ENCODE data around the gene RGR. TPM values are rescaled to one million over a fixed set of nuclear protein-coding genes. Genes with fewer than 3 reads are reported as not detected.
A peak's percentile ranks its signal among the peaks of the same experiment; 100 is the strongest.

RGR gene
- total RNA-seq, 4 donors from 2014 or later = 1.1 to 2.6 TPM; not detected in 2

- WGBS, 2 donors (ENCODE audit: low coverage in 1 of 2) = 17 to 29% methylated on average over 1 to 5 of the region's 8 CpGs
- ATAC-seq = no peak
- Histone ChIP-seq H3K27me3 (peaks cover 48% of the 10 kb centered on the region), H3K4me3 (no peak overlapping the region), H3K9me3 (no peaks in the 10 kb centered on the region), H3K27ac (no peak overlapping the region), H3K36me3 (no peaks in the 10 kb centered on the region), H3K4me1 (no peaks in the 10 kb centered on the region)
- TF ChIP-seq POLR2AphosphoS5 (IDR thresholded peaks at IDR 0.05) (no peak), POLR2A (IDR thresholded peaks at IDR 0.05) (no peak), EP300 (IDR thresholded peaks at IDR 0.05) (no peak)
- TF ChIP-seq, protein P1, sequence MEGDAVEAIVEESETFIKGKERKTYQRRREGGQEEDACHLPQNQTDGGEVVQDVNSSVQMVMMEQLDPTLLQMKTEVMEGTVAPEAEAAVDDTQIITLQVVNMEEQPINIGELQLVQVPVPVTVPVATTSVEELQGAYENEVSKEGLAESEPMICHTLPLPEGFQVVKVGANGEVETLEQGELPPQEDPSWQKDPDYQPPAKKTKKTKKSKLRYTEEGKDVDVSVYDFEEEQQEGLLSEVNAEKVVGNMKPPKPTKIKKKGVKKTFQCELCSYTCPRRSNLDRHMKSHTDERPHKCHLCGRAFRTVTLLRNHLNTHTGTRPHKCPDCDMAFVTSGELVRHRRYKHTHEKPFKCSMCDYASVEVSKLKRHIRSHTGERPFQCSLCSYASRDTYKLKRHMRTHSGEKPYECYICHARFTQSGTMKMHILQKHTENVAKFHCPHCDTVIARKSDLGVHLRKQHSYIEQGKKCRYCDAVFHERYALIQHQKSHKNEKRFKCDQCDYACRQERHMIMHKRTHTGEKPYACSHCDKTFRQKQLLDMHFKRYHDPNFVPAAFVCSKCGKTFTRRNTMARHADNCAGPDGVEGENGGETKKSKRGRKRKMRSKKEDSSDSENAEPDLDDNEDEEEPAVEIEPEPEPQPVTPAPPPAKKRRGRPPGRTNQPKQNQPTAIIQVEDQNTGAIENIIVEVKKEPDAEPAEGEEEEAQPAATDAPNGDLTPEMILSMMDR (IDR thresholded peaks at IDR 0.05) = peak in 1 of 4 experiments; percentile 39
Observed at GRCh38 chr10:84205049-84205852, 39.6 kb upstream of the RGR start.

DNA sequence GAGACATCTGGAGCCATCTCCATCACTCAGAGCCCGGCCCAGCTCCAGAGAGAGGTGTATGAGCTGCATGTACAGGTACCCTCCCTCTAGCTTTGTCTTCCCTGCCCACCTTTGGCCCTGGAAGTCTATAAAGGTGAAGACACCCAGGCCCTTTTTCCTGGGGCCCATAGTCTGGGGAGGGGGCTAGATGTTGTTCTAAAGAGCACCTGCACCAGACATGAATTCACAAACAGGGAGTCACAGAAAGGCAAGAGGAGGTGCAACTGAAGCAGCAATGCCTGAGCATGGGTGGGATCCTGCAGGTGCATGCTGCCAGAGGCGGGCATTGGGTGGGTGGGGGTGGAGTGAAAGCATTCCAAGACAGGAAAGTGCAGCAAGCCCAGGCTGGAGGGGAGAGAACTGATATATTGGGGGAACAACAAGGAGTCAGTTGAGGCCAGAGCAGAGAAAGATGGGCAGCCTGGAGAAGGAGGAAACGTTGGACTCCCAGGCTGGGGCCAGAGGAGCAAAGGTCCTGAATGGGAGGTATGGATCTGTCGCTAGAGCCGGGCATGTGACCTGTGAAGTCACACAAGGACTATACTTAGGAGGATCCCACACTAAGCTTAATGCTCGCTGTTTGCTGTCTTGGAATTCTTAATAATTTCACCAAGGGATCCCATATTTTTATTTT lies 38.9 kb upstream of the RGR start:
- no peak overlapping the region for H3K27ac ChIP-seq
- no peak for ATAC-seq
- TF ChIP-seq, protein P1 (IDR thresholded peaks at IDR 0.05) = no peak
- TF ChIP-seq POLR2AphosphoS5 (IDR thresholded peaks at IDR 0.05) (no peak), POLR2A (IDR thresholded peaks at IDR 0.05) (no peak), EP300 (IDR thresholded peaks at IDR 0.05) (no peak)
- H3K4me3 ChIP-seq = no peak overlapping the region
- H3K36me3 ChIP-seq = no peaks in the 10 kb centered on the region
- H3K27me3 ChIP-seq = peaks cover 46% of the 10 kb centered on the region
- H3K4me1 ChIP-seq = no peaks in the 10 kb centered on the region
- WGBS, 2 donors (ENCODE audit: low coverage in 1 of 2) = 76 to 86% methylated on average over 3 to 4 of the region's 6 CpGs
- no peaks in the 10 kb centered on the region for H3K9me3 ChIP-seq

DNA sequence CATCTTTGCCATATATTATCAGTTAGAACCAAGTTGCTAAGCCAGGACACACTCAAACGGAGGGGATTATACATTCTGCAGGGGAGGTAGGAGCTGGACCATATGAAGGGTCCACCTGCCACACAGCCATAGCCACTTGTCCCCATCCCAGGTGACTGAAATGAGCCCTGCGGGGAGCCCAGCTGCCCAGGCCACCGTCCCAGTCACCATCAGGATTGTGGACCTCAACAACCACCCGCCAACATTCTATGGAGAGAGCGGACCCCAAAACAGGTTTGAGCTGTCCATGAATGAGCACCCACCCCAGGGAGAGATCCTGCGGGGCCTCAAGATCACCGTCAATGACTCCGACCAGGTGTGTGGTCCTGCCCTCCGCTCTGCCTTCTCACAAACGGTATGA lies 36.8 kb upstream of the RGR start:
- WGBS, 2 donors (ENCODE audit: low coverage in 1 of 2) = 40 to 67% methylated on average over 1 of the region's 10 CpGs
- peaks cover 45% of the 10 kb centered on the region for H3K27me3 ChIP-seq
- no peak for ATAC-seq
- H3K27ac ChIP-seq = no peak overlapping the region
- H3K4me1 ChIP-seq = no peaks in the 10 kb centered on the region
- H3K36me3 ChIP-seq = no peaks in the 10 kb centered on the region
- no peak for TF ChIP-seq EP300 (IDR thresholded peaks at IDR 0.05)
- no peaks in the 10 kb centered on the region for H3K9me3 ChIP-seq
- H3K4me3 ChIP-seq = no peak overlapping the region

DNA sequence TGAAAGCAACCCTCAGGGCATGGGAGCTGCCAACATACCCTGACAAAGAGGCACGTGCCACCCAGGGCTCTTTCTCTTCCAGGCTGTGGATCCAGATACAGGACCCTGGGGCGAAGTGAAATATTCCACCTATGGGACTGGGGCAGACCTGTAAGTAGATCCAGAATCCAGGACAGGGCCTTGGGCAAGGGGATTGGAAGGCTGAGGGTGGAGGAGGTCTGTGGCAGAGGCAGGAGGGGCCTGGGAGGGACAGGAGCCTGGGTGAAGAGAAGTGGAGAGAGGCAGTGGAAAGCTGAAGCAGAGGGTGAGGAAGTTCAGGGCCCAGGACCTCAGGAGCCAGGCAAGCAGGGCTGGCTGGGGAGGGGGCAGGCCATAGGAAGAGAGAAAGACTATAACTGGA lies 33.3 kb upstream of the RGR start:
- Histone ChIP-seq H3K4me1 (no peaks in the 10 kb centered on the region), H3K27ac (no peak overlapping the region), H3K36me3 (no peaks in the 10 kb centered on the region), H3K4me3 (no peak overlapping the region), H3K27me3 (peaks cover 38% of the 10 kb centered on the region), H3K9me3 (no peaks in the 10 kb centered on the region)
- TF ChIP-seq EP300 (IDR thresholded peaks at IDR 0.05) (no peak), POLR2AphosphoS5 (IDR thresholded peaks at IDR 0.05) (no peak), POLR2A (IDR thresholded peaks at IDR 0.05) (no peak)
- TF ChIP-seq, protein P1 (IDR thresholded peaks at IDR 0.05) = no peak
- ATAC-seq = no peak
- no CpG with 5 or more reads among the region's 2 CpGs for WGBS, 2 donors (ENCODE audit: low coverage in 1 of 2)

GRCh38 chr10:84212014-84212413 lies 32.8 kb upstream of the RGR start:
- no peak for TF ChIP-seq EP300 (IDR thresholded peaks at IDR 0.05)
- no peaks in the 10 kb centered on the region for H3K36me3 ChIP-seq
- no peak for ATAC-seq
- no peaks in the 10 kb centered on the region for H3K4me1 ChIP-seq
- no peaks in the 10 kb centered on the region for H3K9me3 ChIP-seq
- peaks cover 35% of the 10 kb centered on the region for H3K27me3 ChIP-seq
- WGBS, 2 donors (ENCODE audit: low coverage in 1 of 2) = 51 to 83% methylated on average over 1 to 4 of the region's 5 CpGs
- no peak overlapping the region for H3K4me3 ChIP-seq
- H3K27ac ChIP-seq = no peak overlapping the region

GRCh38 chr10:84213076-84213475 lies 31.8 kb upstream of the RGR start:
- 88% methylated on average over 8 of the region's 11 CpGs; no CpG with 5 or more reads in 1 of the 2 donors for WGBS, 2 donors (ENCODE audit: low coverage in 1 of 2)

More at GRCh38 chr10:84213076-84213475, 31.8 kb upstream of the RGR start:
- no peaks in the 10 kb centered on the region for H3K4me1 ChIP-seq
- H3K27me3 ChIP-seq = peaks cover 28% of the 10 kb centered on the region
- H3K36me3 ChIP-seq = no peaks in the 10 kb centered on the region
- ATAC-seq = no peak
- H3K4me3 ChIP-seq = no peak overlapping the region
- TF ChIP-seq POLR2AphosphoS5 (IDR thresholded peaks at IDR 0.05) = no peak
- TF ChIP-seq POLR2A (IDR thresholded peaks at IDR 0.05) = no peak
- TF ChIP-seq EP300 (IDR thresholded peaks at IDR 0.05) = no peak
- TF ChIP-seq, protein P1 (IDR thresholded peaks at IDR 0.05) = no peak
- H3K27ac ChIP-seq = no peak overlapping the region
- H3K9me3 ChIP-seq = no peaks in the 10 kb centered on the region

All from gastroesophageal sphincter (tissue), 4 donors.